Right cardiac atrium (tissue), 5 donors: ENCODE measurements around the gene TMEM151A. TPM values are rescaled to one million over a fixed set of nuclear protein-coding genes. Genes with fewer than 3 reads are reported as not detected.

Experiments
- ATAC-seq, 2 donors: fragments of 200-7000 bp; cut with Tn5 transposase; one replicate each; pipeline versions ENCODE4 v1.8.0 to v1.9.1; 2020; ENCODE audit warnings: moderate library complexity in 2 of 2, mild to moderate bottlenecking in 1 of 2
- DNase-seq, 3 donors: peaks; one replicate each; pipeline ENCODE4 v3.0.0-alpha.2; 2020
- H3K27ac ChIP-seq: one replicate; pipeline ENCODE4 v1.5.1; 2013; ENCODE audit warnings: mild to moderate bottlenecking, low read length, control low read depth, moderate library complexity
- H3K27me3 ChIP-seq: one replicate; pipeline ENCODE4 v1.6.1; 2013; ENCODE audit not compliant: control insufficient read depth, insufficient read depth
- H3K4me1 ChIP-seq: one replicate; pipeline ENCODE4 v1.6.1; 2013; ENCODE audit warnings: low read length; ENCODE audit not compliant: control insufficient read depth, insufficient read depth
- H3K4me3 ChIP-seq: one replicate; pipeline ENCODE4 v1.5.1; 2013; ENCODE audit warnings: low read length, control low read depth
- H3K9me3 ChIP-seq: one replicate; pipeline ENCODE4 v1.6.1; 2013; ENCODE audit warnings: low read length; ENCODE audit not compliant: control insufficient read depth
- WGBS: extraction: QIAGEN DNeasy Blood & Tissue Kit; methylation state at CpG from one replicate; pipeline ENCODE4 v1.1.7; 2013; 5-methylcytosine and 5-hydroxymethylcytosine counted together
- intact Hi-C, 4 donors: fragments of 100-400 bp; cut with DNase I; formaldehyde crosslinking; loops; one replicate each; pipeline versions ENCODE4 v1.11.0 to v1.14.0; 2022 to 2023
- polyA plus RNA-seq: library from polyadenylated mRNA; stranded (reverse); fragments of 200-250 nt; gene quantifications from one replicate; pipeline ENCODE4 v1.2.3, GENCODE V29; 2013
- total RNA-seq, 4 donors: library from RNA; stranded (reverse); fragmentation: NEBNext Ultra II Directional; extraction: Animal tissue kit (Norgen Biotek cat#: 25700); gene quantifications; one replicate each; pipeline ENCODE4 v1.2.1, GENCODE V29; 2021
- donor health status: healthy with polysubstance abuse.
- donor health status: DM: no; HTN: yes; CAD: no.
- donor health status: DM: no; HTN: no; CAD: no.
- donor health status: DM: no; HTN: yes; CAD: no; lungs with severe emphysema.
- donor health status: DM: yes; HTN: yes; CAD: no.

The TMEM151A gene
- total and polyA plus RNA-seq, 5 donors: 0.20 to 0.45 (median 0.26) TPM

- 78% methylated on average over 10 of the region's 10 CpGs for whole genome bisulfite sequencing
Observed at GRCh38 chr11:66327171-66328030, 35.7 kb downstream of the TMEM151A start.

GRCh38 chr11:66328031-66328301 is 36.3 kb downstream of the TMEM151A start:
- ATAC-seq: peak in 1 of 2 donors; percentile 0
- Histone ChIP-seq H3K4me3 (no peak overlapping the region), H3K27me3 (no peaks in the 10 kb centered on the region), H3K9me3 (no peaks in the 10 kb centered on the region), H3K27ac (no peak overlapping the region), H3K4me1 (no peaks in the 10 kb centered on the region)
- peak; percentile 25 to 69 (median 60) for DNase-seq
- WGBS: 66% methylated on average over 3 of the region's 3 CpGs
- intact Hi-C loops: loop anchor here in 2 of 4 donors (2.0 kb wide), 2 partner anchors 15 to 17 kb away; no protein-coding TSS in a partner anchor

More at GRCh38 chr11:66327171-66328030, 35.7 kb downstream of the TMEM151A start:
- ATAC-seq (peak; percentile 10 to 56), DNase-seq (peak; percentile 29 to 55 (median 44))
- intact Hi-C loops: loop anchor here in 2 of 4 donors (2.0 kb wide), 2 partner anchors 15 to 17 kb away; no protein-coding TSS in a partner anchor
- Histone ChIP-seq H3K4me3 (no peak overlapping the region), H3K4me1 (no peaks in the 10 kb centered on the region), H3K9me3 (no peaks in the 10 kb centered on the region), H3K27ac (peak overlapping the region; percentile 39), H3K27me3 (no peaks in the 10 kb centered on the region)

- peak; percentile 74 to 78 for ATAC-seq
- H3K4me1 ChIP-seq: no peaks in the 10 kb centered on the region
- DNase-seq: peak; percentile 80 to 92 (median 91)
- no peak overlapping the region for H3K4me3 ChIP-seq
- no peaks in the 10 kb centered on the region for H3K9me3 ChIP-seq
- 10% methylated on average over 19 of the region's 19 CpGs for WGBS
- no peak overlapping the region for H3K27ac ChIP-seq
- intact Hi-C loops: loop anchor here in 2 of 4 donors (2.0 kb wide), 2 partner anchors 16 to 18 kb away; no protein-coding TSS in a partner anchor
- H3K27me3 ChIP-seq: no peaks in the 10 kb centered on the region
Observed at GRCh38 chr11:66328302-66329144, 36.8 kb downstream of the TMEM151A start.

DNA sequence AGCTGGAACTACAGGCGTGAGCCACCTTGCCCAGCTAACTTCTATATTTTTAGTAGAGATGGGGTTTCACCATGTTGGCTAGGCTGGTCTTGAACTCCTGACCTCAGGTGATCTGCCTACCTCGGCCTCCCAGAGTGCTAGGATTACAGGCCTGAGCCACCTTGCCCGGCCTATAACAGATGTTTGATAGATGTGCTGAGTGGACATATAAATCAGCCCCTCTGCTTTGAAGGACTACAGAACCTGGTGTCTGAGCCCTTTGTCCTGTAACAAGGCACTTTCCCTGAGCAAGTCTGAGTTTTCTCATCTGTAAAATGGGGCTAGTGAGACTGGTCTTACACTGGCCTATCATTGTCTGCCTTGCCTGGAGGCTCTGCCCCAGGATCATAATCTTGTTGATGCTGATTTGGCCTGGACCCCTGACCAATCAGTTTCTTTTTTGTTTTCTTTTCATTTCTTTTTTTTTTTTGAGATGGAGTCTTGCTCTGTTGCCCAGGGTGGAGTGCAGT is 37.5 kb downstream of the TMEM151A start:
- Histone ChIP-seq H3K9me3 (no peaks in the 10 kb centered on the region), H3K4me1 (no peaks in the 10 kb centered on the region), H3K27me3 (no peaks in the 10 kb centered on the region), H3K27ac (no peak overlapping the region), H3K4me3 (no peak overlapping the region)
- no peak for ATAC-seq
- intact Hi-C loops: loop anchor here in 2 of 4 donors (2.0 kb wide), 2 partner anchors 16 to 18 kb away; no protein-coding TSS in a partner anchor
- 90% methylated on average over 3 of the region's 3 CpGs for WGBS
- DNase-seq: peak in 2 of 3 donors; percentile 1 to 2

- no peak overlapping the region for H3K27ac ChIP-seq
- DNase-seq: peak; percentile 8 to 37 (median 31)
- H3K4me3 ChIP-seq: no peak overlapping the region
- H3K27me3 ChIP-seq: no peaks in the 10 kb centered on the region
- WGBS: 60% methylated on average over 10 of the region's 10 CpGs
- intact Hi-C loops: no loop called here
- H3K9me3 ChIP-seq: no peaks in the 10 kb centered on the region
- no peaks in the 10 kb centered on the region for H3K4me1 ChIP-seq
- no peak for ATAC-seq
Observed at GRCh38 chr11:66330931-66331330, 39.2 kb downstream of the TMEM151A start.

DNA sequence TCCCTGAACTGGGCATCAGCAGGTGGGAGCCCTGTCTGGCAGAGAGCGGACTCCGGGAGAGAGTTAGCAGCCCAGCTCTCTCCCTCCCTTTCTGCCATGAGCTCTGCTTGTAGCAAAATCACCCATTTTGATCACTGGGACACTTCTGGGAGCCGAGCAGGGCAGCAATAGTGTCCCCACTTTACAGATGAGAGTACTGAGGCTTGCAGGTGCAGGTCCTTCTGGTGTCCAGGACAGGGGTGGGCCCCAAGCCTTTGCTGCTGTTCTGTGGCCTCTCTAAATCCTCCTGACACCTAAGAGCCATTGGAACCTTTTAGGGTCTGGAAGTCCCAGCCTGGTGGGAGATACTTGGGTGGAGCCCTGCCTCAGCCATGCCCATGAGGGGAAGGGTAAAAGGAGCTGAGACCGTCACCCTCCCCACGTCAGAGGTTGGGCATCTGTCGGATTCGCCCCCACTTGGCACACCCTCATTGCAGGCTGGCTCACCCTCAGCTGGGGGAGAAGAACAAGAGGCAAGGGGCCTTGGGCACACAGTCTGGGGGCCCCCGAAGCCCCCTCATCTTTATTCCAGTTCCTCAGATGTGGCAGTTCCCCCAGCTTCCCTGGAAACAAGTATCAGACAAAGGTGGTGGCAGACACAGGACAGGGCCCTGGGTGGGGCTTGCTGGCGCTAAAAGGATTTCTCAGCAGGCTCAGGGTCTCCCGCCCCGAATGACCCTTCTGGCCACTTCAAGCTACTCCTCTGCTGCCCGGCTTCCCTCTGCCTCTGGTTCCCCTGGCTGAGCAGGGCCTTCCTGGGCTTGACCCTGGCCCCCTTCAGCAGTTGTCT is 40.1 kb downstream of the TMEM151A start:
- intact Hi-C loops: no loop called here
- 86% methylated on average over 12 of the region's 12 CpGs for WGBS
- ATAC-seq: no peak
- Histone ChIP-seq H3K27ac (no peak overlapping the region), H3K27me3 (no peaks in the 10 kb centered on the region), H3K9me3 (no peaks in the 10 kb centered on the region), H3K4me1 (peaks cover 3% of the 10 kb centered on the region), H3K4me3 (no peak overlapping the region)
- peak; percentile 10 to 31 (median 18) for DNase-seq

DNA sequence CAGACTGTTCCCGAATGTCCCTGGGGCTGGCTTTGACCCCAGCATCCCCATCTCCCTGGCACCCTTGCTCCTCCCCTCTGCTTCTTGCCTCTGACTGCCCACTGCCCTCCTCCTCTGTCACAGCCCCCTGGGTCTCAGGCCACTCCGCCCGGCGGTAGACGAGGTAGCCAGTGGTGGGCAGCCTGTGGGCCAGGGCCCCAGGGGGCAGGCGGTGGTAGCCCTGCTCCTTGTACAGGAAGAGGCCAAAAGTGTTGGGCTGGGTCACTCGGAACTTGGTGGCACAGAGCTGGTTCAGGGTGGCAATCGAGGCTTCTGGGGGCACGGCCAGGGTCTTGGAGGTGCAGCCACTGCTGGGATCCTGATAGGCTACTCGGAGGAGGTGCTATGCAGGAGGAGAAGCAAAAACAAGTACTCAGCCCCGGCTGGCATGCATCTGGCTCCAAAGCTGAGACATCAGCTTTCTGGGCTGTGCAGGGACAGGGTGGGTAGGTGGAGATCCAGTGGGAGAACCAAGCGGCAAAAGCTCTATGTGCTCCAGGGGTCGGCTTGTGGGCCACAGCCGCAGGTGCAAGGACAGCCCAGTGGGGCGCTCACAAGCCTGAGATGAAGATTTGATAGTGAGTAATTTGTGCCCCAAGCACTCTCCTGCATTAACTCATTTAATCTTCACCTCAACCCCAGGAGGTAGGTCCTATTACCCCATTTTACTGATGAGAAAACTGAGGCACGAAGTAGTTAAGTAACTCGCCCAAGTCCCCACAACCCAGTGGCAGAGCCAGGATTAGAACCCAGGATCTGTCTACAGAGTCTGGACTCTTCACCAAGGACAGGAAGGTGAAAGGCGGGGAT is 40.9 kb downstream of the TMEM151A start:
- H3K27me3 ChIP-seq: no peaks in the 10 kb centered on the region
- no peak overlapping the region for H3K4me3 ChIP-seq
- WGBS: 80% methylated on average over 18 of the region's 18 CpGs
- no peaks in the 10 kb centered on the region for H3K9me3 ChIP-seq
- no peak overlapping the region for H3K27ac ChIP-seq
- peaks cover 3% of the 10 kb centered on the region for H3K4me1 ChIP-seq
- ATAC-seq (no peak), DNase-seq (peak; percentile 3 to 43 (median 25))
- intact Hi-C loops: no loop called here

DNA sequence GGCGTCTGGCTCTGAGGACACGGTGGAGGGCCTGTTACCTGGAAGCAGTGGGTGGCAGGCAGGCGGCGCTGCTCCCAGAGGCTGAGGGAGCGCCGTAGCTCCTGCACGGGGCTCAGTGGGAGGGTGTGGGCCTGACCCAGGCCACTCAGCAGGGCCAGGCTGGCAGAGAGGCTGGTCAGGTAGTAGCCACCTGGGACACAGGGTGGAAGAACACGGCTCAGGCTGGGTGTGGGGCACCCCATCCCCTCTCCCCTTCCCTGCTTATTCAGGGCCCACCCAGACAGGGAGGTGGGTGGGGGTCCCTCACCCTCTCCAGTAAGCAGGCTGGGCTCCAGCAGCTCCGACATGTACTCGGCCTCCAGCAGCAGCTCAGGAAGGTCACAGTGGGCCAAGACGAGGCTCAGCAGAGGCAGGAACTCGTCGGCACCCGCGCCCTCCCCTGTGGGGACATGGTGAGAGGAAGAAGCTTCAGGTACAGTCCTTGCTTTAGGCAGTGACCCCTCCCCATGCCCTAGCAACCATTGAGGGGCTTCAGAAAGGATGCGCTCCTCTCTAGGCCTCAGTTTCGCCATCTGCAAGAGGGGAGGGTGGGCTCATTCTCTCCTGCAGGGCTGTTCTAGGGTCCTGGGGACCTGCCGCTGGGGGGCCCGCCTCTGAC is 41.7 kb downstream of the TMEM151A start:
- peak; percentile 10 to 51 (median 35) for DNase-seq
- intact Hi-C loops: no loop called here
- no peak overlapping the region for H3K4me3 ChIP-seq

DNA sequence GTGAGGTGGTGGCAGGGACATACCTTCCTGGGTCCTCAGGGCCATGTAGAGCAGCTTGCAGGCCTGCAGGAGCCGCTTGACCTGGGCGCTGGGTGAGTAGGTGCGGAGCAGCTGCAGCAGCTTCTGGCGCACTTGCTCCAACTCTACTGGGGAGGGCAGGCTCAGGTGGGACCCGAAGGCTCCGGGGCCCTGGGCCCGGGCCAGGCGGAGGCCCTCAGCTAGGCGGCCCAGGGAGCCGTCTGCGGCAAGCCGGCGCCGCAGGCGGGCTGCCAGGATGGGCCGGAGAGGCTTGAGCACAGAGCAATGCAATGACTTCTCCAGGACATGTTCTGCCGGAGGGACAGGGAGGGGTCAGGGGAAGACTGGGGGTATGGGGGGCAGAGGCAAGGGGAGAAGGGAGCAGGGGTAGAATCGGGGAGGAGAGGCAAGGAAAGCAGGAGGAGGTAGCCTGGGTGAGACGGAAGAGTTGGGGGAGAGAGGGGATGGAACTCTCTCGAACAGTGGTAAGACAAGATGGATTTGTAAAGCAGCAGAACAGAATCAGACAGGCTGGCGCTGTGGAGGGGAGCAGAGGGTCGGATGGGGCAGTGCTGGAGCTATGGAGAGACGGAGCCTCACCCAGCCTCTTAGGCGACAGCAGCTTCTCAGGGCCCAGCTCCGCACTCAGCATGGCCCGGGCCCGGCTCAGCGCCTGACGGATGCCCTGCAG is 42.4 kb downstream of the TMEM151A start:
- peak in 2 of 3 donors; percentile 9 to 55 for DNase-seq
- intact Hi-C loops: no loop called here

More for the DNA sequence above, 41.7 kb downstream of the TMEM151A start:
- H3K9me3 ChIP-seq: no peaks in the 10 kb centered on the region
- no peaks in the 10 kb centered on the region for H3K27me3 ChIP-seq
- H3K4me1 ChIP-seq: peaks cover 3% of the 10 kb centered on the region
- ATAC-seq: no peak
- WGBS: 88% methylated on average over 19 of the region's 19 CpGs
- no peak overlapping the region for H3K27ac ChIP-seq

More for the DNA sequence above, 42.4 kb downstream of the TMEM151A start:
- no peak for ATAC-seq
- H3K27ac ChIP-seq: no peak overlapping the region
- H3K9me3 ChIP-seq: no peaks in the 10 kb centered on the region
- WGBS: 87% methylated on average over 29 of the region's 29 CpGs
- H3K4me3 ChIP-seq: no peak overlapping the region
- peaks cover 3% of the 10 kb centered on the region for H3K4me1 ChIP-seq
- no peaks in the 10 kb centered on the region for H3K27me3 ChIP-seq
